Left lung (tissue), 10 donors: Measurements from ENCODE around the gene IMMP2L. TPM values are rescaled to one million over a fixed set of nuclear protein-coding genes. Genes with fewer than 3 reads are reported as not detected.

Source experiments
- ATAC-seq: fragments of 200-7000 bp; cut with Tn5 transposase; one replicate; pipeline ENCODE4 v1.9.1; 2020; ENCODE audit warnings: moderate library complexity
- DNase-seq, 4 donors: peaks; one replicate each; pipeline ENCODE4 v3.0.0-alpha.2; 2013 to 2020
- H3K27ac ChIP-seq, 2 donors: fragments of 200-600 bp; sonication (generic) in 1 of 2; one replicate each; pipeline versions ENCODE4 v1.5.0 to v1.8.0; 2020 to 2021
- H3K27me3 ChIP-seq, 2 donors: fragments of 200-600 bp; sonication (generic) in 1 of 2; one replicate each; pipeline versions ENCODE4 v1.5.0 to v1.8.0; 2020 to 2021
- H3K36me3 ChIP-seq, 2 donors: fragments of 200-600 bp; sonication (generic) in 1 of 2; one replicate each; pipeline versions ENCODE4 v1.5.0 to v1.8.0; 2020 to 2021
- H3K4me1 ChIP-seq, 2 donors: fragments of 200-600 bp; one replicate each; pipeline ENCODE4 v1.8.0; 2021
- H3K4me3 ChIP-seq, 2 donors: fragments of 200-600 bp; sonication (generic) in 1 of 2; one replicate each; pipeline versions ENCODE4 v1.5.0 to v1.8.0; 2020 to 2021; ENCODE audit warnings: mild to moderate bottlenecking in 1 of 2
- H3K9me3 ChIP-seq, 2 donors: fragments of 200-600 bp; sonication (generic) in 1 of 2; one replicate each; pipeline versions ENCODE4 v1.5.0 to v1.8.0; 2020 to 2021
- CTCF ChIP-seq, 2 donors: fragments of 200-600 bp; sonication (generic) in 1 of 2; IDR thresholded peaks; one replicate each; pipeline versions ENCODE4 v1.5.0 to v1.8.0; 2021; ENCODE audit warnings: antibody characterized with exemption in 2 of 2
- intact Hi-C, 2 donors: fragments of 100-400 bp; cut with DNase I; formaldehyde crosslinking; loops; one replicate each; pipeline versions ENCODE4 v1.11.2 to v1.14.2; 2022
- polyA plus RNA-seq, 6 donors: library from polyadenylated mRNA; unstranded; fragments of 120-200 nt; gene quantifications; one replicate each; pipeline ENCODE4 v1.2.1, GENCODE V29; 2013; ENCODE audit not compliant: insufficient read length in 6 of 6
- total RNA-seq, 2 donors: library from RNA; stranded (reverse); fragmentation: NEBNext Ultra II Directional; extraction: Animal tissue kit (Norgen Biotek cat#: 25700); gene quantifications; one replicate each; pipeline ENCODE4 v1.2.1, GENCODE V29; 2021
- donor health status: DM: no; HTN: yes; CAD: no.
- donor health status: DM: no; HTN: no; CAD: no.

IMMP2L gene
- total and polyA plus RNA-seq, 8 donors: 10.3 to 30.1 (median 25.7) TPM

GRCh38 chr7:111352319-111352718, 210.0 kb downstream of the IMMP2L start:
- no peaks in the 10 kb centered on the region for H3K27me3 ChIP-seq
- no peak for ATAC-seq
- H3K4me1 ChIP-seq: no peaks in the 10 kb centered on the region
- H3K27ac ChIP-seq: no peak overlapping the region
- H3K36me3 ChIP-seq: no peaks in the 10 kb centered on the region
- intact Hi-C loops: no loop called here
- H3K4me3 ChIP-seq: no peak overlapping the region
- DNase-seq: no peak
- no peak for TF ChIP-seq CTCF (IDR thresholded peaks at IDR 0.05)
- H3K9me3 ChIP-seq: no peaks in the 10 kb centered on the region

DNA sequence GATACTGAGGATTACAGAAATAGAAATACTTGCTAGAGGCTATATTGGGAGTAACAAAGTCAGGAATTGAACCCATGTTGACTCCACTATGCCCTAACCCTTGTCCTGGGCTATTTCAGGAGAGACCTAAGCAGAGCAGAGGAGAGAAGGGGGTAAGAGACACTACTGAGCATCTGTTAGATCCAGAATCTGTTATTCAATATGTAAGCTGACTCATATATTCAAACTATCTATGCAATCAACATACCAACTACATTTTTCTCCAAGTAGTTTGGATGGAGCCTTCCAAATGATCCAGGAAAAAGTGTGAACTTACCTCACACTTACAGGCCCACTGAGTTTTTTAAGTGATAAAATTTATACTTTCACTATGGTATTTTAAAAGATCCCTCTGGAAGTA, 216.1 kb downstream of the IMMP2L start:
- H3K27ac ChIP-seq: no peak overlapping the region
- H3K4me3 ChIP-seq: no peak overlapping the region
- no peaks in the 10 kb centered on the region for H3K4me1 ChIP-seq
- intact Hi-C loops: no loop called here
- peaks cover 0 to 28% of the 10 kb centered on the region in 2 donors for H3K9me3 ChIP-seq
- DNase-seq (no peak), ATAC-seq (no peak)
- H3K27me3 ChIP-seq: no peaks in the 10 kb centered on the region
- TF ChIP-seq CTCF (IDR thresholded peaks at IDR 0.05): no peak
- no peaks in the 10 kb centered on the region for H3K36me3 ChIP-seq

GRCh38 chr7:111343017-111343416, 219.3 kb downstream of the IMMP2L start:
- H3K9me3 ChIP-seq: peaks cover 0 to 28% of the 10 kb centered on the region in 2 donors
- H3K4me3 ChIP-seq: no peak overlapping the region
- no peak overlapping the region for H3K27ac ChIP-seq
- no peaks in the 10 kb centered on the region for H3K27me3 ChIP-seq
- TF ChIP-seq CTCF (IDR thresholded peaks at IDR 0.05): no peak
- no peak for ATAC-seq
- H3K36me3 ChIP-seq: no peaks in the 10 kb centered on the region
- H3K4me1 ChIP-seq: no peaks in the 10 kb centered on the region
- intact Hi-C loops: no loop called here
- no peak for DNase-seq

- Histone ChIP-seq H3K4me1 (no peaks in the 10 kb centered on the region), H3K36me3 (no peaks in the 10 kb centered on the region), H3K9me3 (peaks cover 0 to 21% of the 10 kb centered on the region in 2 donors), H3K27me3 (no peaks in the 10 kb centered on the region), H3K27ac (no peak overlapping the region), H3K4me3 (no peak overlapping the region)
- no peak for TF ChIP-seq CTCF (IDR thresholded peaks at IDR 0.05)
- ATAC-seq (no peak), DNase-seq (no peak)
- intact Hi-C loops: no loop called here
Observed at GRCh38 chr7:111339006-111339405, 223.3 kb downstream of the IMMP2L start.

GRCh38 chr7:111333010-111333409, 229.3 kb downstream of the IMMP2L start:
- H3K4me3 ChIP-seq: no peak overlapping the region
- TF ChIP-seq CTCF (IDR thresholded peaks at IDR 0.05): no peak
- intact Hi-C loops: no loop called here
- H3K36me3 ChIP-seq: no peaks in the 10 kb centered on the region
- H3K27me3 ChIP-seq: no peaks in the 10 kb centered on the region
- H3K27ac ChIP-seq: no peak overlapping the region
- DNase-seq (no peak), ATAC-seq (no peak)
- H3K9me3 ChIP-seq: peaks cover 0 to 3% of the 10 kb centered on the region in 2 donors
- H3K4me1 ChIP-seq: no peaks in the 10 kb centered on the region
